A549 treated with Hydrocortisone at 1 μM for 4 hours (cell line): ENCODE results near the gene CALCOCO1. TPM values are rescaled to one million over a fixed set of nuclear protein-coding genes. Genes with fewer than 3 reads are reported as not detected.

ENCODE experiments used
- total RNA-seq: library from RNA; stranded (reverse); fragments of 200-300 nt; extraction: Qiagen RNA extraction; gene quantifications from 5 replicates; pipeline ENCODE4 v1.2.3, GENCODE V29; 2022

The CALCOCO1 gene
- total RNA-seq, result 16.7 to 23.1 TPM (median 19.2 TPM) in 5 replicates

DNA sequence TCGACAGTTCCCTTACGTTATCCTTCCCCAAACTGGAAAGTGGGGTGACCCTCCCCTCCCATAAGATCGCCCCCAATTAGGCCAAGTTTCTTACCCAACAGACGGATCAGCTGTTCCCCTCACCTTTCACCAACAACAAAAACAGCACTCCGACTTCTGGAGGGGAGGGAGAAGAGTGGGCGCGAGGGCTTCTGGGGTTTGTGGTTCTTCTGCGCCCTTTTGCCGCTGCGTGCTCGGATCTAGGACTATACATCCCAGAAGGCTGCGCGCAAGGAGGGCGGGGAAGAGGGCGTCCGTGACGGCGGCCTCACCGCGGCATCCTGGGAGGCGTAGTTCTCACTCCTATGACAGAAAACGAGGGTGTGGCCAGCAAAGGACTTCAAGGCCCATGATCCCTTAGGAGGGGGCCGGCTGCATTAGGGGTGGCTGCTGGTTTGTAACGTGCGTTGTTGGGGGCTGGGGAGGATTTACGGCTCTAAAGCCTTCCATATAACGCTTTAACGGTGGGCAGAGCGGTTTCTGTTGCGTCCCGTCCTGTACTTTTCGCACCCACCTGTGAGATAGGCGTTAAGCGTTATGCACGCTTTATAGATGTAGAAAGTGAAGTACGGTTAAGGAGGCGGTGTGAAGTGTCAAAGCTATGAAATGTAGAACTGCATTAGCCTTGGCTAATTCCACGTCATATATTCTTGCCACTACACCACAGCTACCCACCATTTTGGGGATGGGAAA lies at the start of gene CALCOCO1:
Gene CALCOCO1, minus strand, starts transcription at position 143 of the 732 bp plus-strand sequence. CDS start 2,210 bp downstream, outside the sequence.

GRCh38 chr12:53751336-53752191 lies 24.3 kb upstream of the CALCOCO1 start, which contains the start of gene CISTR:
Gene CISTR (minus strand): TSS chr12:53751979.

DNA sequence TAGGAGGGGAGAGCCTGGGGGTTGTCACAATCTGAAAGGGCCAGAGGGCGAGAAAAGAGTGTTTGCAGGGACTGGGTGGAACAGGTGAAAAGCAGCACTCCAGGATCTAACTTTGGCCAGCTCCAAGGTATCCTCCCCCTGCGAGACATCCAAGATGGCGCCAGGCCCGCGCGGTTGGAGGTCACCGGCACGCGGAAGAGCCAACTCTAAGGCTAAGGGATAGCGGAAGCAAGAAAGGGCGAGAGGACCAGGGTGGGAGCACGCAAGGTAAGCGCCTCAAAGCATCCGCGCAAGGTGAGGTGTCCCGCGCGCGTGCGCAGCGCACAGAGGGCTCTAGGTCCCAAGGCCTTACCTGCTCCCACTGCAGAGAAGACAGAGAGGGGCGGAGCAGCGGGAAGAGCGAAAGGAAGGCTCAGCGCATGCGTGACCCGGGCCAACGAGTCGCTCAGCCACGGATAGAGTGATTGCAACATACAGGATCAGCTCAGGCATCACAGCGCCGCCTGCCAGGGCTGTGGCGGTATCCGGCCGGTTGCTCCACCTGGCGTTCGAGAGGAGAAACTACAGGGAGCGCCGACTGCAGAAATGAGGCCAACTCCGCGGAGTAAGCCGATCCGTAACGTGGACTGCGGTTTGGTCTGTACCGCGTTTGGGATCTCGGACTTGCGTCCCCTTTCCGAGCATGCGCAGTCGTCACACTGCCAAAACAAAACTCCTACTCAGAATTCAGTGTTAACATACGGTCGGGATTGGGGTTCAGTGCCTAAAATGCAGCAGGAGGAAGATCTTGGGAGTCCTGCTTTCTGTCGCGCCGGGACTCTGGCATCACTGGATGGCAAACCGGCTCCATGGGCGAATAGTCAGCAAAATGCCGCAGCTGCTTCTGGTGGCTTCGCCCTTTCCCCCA lies 51.3 kb downstream of the CALCOCO1 start, which contains the start of gene ATP5MC2:
Gene ATP5MC2, minus strand, starts transcription at position 383 of the 907 bp plus-strand sequence. CDS start 3,469 bp downstream, outside the sequence.

Other genes with a start within 250 kb of the CALCOCO1 start
- 9.9 to 14.1 TPM (median 12.4 TPM) in 5 replicates for gene MAP3K12, start 228.0 kb downstream of the CALCOCO1 start, total RNA-seq
- gene TARBP2, start 226.2 kb downstream of the CALCOCO1 start, total RNA-seq, result 44.9 to 57.8 TPM (median 50.5 TPM) in 5 replicates
- gene NPFF, start 220.0 kb downstream of the CALCOCO1 start, total RNA-seq, result not detected in 5 replicates
- gene ATF7, start 101.1 kb downstream of the CALCOCO1 start, total RNA-seq, result 18.8 to 19.8 TPM (median 19.4 TPM) in 5 replicates
- 596 to 714 TPM (median 663 TPM) in 5 replicates for gene ATP5MC2, start 51.4 kb downstream of the CALCOCO1 start, total RNA-seq
- gene CISTR, start 24.5 kb upstream of the CALCOCO1 start, total RNA-seq, result not detected in 5 replicates
- 21.8 to 35.2 TPM (median 23.4 TPM) in 5 replicates for gene HOXC13, start 211.4 kb upstream of the CALCOCO1 start, total RNA-seq
- 0.02 to 0.05 TPM in 2 of 5 replicates, not detected in the others for gene HOXC12, start 227.5 kb upstream of the CALCOCO1 start, total RNA-seq
- 0.73 to 0.98 TPM (median 0.91 TPM) in 5 replicates for gene HOXC11, start 245.7 kb upstream of the CALCOCO1 start, total RNA-seq
- gene HOTAIR, start 247.5 kb upstream of the CALCOCO1 start, total RNA-seq, result 0.13 to 0.48 TPM (median 0.17 TPM) in 5 replicates